DOHH2 (cell line): ENCODE measurements around the gene ATF7IP.

Experiments used
- H3F3A ChIP-seq: fragments of 200-600 bp; sonication (generic), shearing (Covaris generic); 2 replicates; pipeline ENCODE4 v1.6.0; 2016; ENCODE audit warnings: antibody characterized with exemption, mild to moderate bottlenecking; ENCODE audit not compliant: control insufficient read depth, insufficient read depth
- H3K27ac ChIP-seq: fragments of 200-600 bp; sonication (generic); 2 replicates; pipeline ENCODE4 v1.5.1; 2014; ENCODE audit warnings: low read depth, mild to moderate bottlenecking, low read length, moderate library complexity
- H3K27me3 ChIP-seq: fragments of 200-600 bp; sonication (generic); 2 replicates; pipeline ENCODE4 v1.6.1; 2014; ENCODE audit warnings: mild to moderate bottlenecking, low read length, mixed read lengths; ENCODE audit not compliant: control insufficient read depth
- H3K36me3 ChIP-seq: fragments of 200-600 bp; sonication (generic); 2 replicates; pipeline ENCODE4 v1.6.1; 2014; ENCODE audit warnings: mild to moderate bottlenecking, low read length, moderate library complexity, mixed read lengths; ENCODE audit not compliant: control insufficient read depth
- H3K4me1 ChIP-seq: fragments of 200-600 bp; sonication (generic); 2 replicates; pipeline ENCODE4 v1.6.1; 2014; ENCODE audit warnings: mild to moderate bottlenecking, low read length, mixed read lengths; ENCODE audit not compliant: control insufficient read depth
- H3K4me2 ChIP-seq: fragments of 200-600 bp; sonication (generic); 2 replicates; pipeline ENCODE4 v1.6.0; 2014; ENCODE audit warnings: mild to moderate bottlenecking, low read length, moderate library complexity
- H3K4me3 ChIP-seq: fragments of 200-600 bp; sonication (generic); 2 replicates; pipeline ENCODE4 v1.5.1; 2014; ENCODE audit warnings: mild to moderate bottlenecking, low read length, mixed read lengths
- H3K79me2 ChIP-seq: fragments of 200-600 bp; sonication (generic); 2 replicates; pipeline ENCODE4 v1.6.1; 2014; ENCODE audit warnings: mild to moderate bottlenecking, low read length, mixed read lengths; ENCODE audit not compliant: control insufficient read depth
- H3K9me2 ChIP-seq: fragments of 200-600 bp; sonication (generic); replicated peaks from 2 replicates; pipeline ENCODE4 v1.6.1; 2014; ENCODE audit warnings: mild to moderate bottlenecking, low read length, mixed read lengths; ENCODE audit not compliant: control insufficient read depth
- H3K9me3 ChIP-seq: fragments of 200-600 bp; sonication (generic); 2 replicates; pipeline ENCODE4 v1.6.1; 2014; ENCODE audit warnings: antibody characterized with exemption, low read length, mixed read lengths; ENCODE audit not compliant: control insufficient read depth, insufficient read depth
- H4K20me1 ChIP-seq: fragments of 200-600 bp; sonication (generic); 2 replicates; pipeline ENCODE4 v1.6.0; 2014; ENCODE audit warnings: low read depth, mild to moderate bottlenecking, antibody characterized with exemption, low read length, moderate library complexity; ENCODE audit not compliant: control insufficient read depth, insufficient read depth
- CTCF ChIP-seq: fragments of 200-600 bp; sonication (generic); IDR thresholded peaks from one replicate; pipeline ENCODE4 v1.5.1; 2014; ENCODE audit warnings: antibody characterized with exemption, mild to moderate bottlenecking, low read depth, low read length; ENCODE audit not compliant: poor library complexity, severe bottlenecking
- EZH2phosphoT487 ChIP-seq: fragments of 200-600 bp; sonication (generic); IDR thresholded peaks from 2 replicates; pipeline ENCODE4 v1.6.1; 2017; ENCODE audit warnings: borderline replicate concordance, mild to moderate bottlenecking, antibody characterized with exemption, low read length, moderate library complexity, mixed read lengths

ATF7IP gene

GRCh38 chr12:14505626-14506596 lies 140.4 kb downstream of the ATF7IP start:
- Histone ChIP-seq H3K27ac (no peak overlapping the region), H3F3A (no peaks in the 10 kb centered on the region), H3K79me2 (no peaks in the 10 kb centered on the region), H3K4me1 (peaks cover 4% of the 10 kb centered on the region; the same call in 1 of the 2 replicates), H3K9me2 (no peaks in the 10 kb centered on the region), H3K4me2 (no peak overlapping the region), H3K9me3 (no peaks in the 10 kb centered on the region), H3K4me3 (no peak overlapping the region), H3K27me3 (no peaks in the 10 kb centered on the region), H3K36me3 (peaks cover 3% of the 10 kb centered on the region; the same call in 1 of the 2 replicates), H4K20me1 (no peaks in the 10 kb centered on the region)
- TF ChIP-seq CTCF (no peak), EZH2phosphoT487 (no peak)

GRCh38 chr12:14510574-14510973 lies 145.1 kb downstream of the ATF7IP start:
- TF ChIP-seq EZH2phosphoT487 (no peak), CTCF (no peak)

GRCh38 chr12:14514154-14514842 lies 148.8 kb downstream of the ATF7IP start:
- Histone ChIP-seq H3K9me2 (no peaks in the 10 kb centered on the region), H3K79me2 (no peaks in the 10 kb centered on the region), H3K4me2 (no peak overlapping the region), H3K27me3 (no peaks in the 10 kb centered on the region), H4K20me1 (no peaks in the 10 kb centered on the region), H3K4me1 (peaks cover 13% of the 10 kb centered on the region), H3F3A (no peaks in the 10 kb centered on the region), H3K27ac (no peak overlapping the region), H3K4me3 (no peak overlapping the region), H3K9me3 (no peaks in the 10 kb centered on the region), H3K36me3 (no peaks in the 10 kb centered on the region)
- TF ChIP-seq CTCF, result peak; percentile 73
- no peak for TF ChIP-seq EZH2phosphoT487

More at GRCh38 chr12:14510574-14510973, 145.1 kb downstream of the ATF7IP start:
- H3K27ac ChIP-seq, result no peak overlapping the region
- H3K9me3 ChIP-seq, result no peaks in the 10 kb centered on the region
- no peaks in the 10 kb centered on the region for H3F3A ChIP-seq
- H3K36me3 ChIP-seq, result no peaks in the 10 kb centered on the region
- no peaks in the 10 kb centered on the region for H3K79me2 ChIP-seq
- H3K9me2 ChIP-seq, result no peaks in the 10 kb centered on the region
- H4K20me1 ChIP-seq, result no peaks in the 10 kb centered on the region
- no peak overlapping the region for H3K4me3 ChIP-seq
- H3K4me1 ChIP-seq, result peaks cover 4% of the 10 kb centered on the region; the same call in 1 of the 2 replicates
- no peaks in the 10 kb centered on the region for H3K27me3 ChIP-seq
- H3K4me2 ChIP-seq, result no peak overlapping the region
